Fibroblast of lung (primary cell): ENCODE measurements around the gene CHCHD5.

ENCODE experiments used
- CTCF ChIP-seq, 2 donors: IDR thresholded peaks in 1 of 2; conservative IDR thresholded peaks in 1 of 2; 1 replicate in 1 of 2; 2 replicates in 1 of 2; pipeline ENCODE4 v1.5.1; 2011 to 2012; ENCODE audit warnings: low read length in 2 of 2, control low read depth in 1 of 2, inconsistent platforms in 1 of 2, low read depth in 1 of 2, mild to moderate bottlenecking in 1 of 2
- EZH2 ChIP-seq: IDR thresholded peaks from 2 replicates; pipeline ENCODE4 v1.5.1; 2012; ENCODE audit warnings: low read length, control low read depth, mild to moderate bottlenecking; ENCODE audit errors: missing control alignments

- TF ChIP-seq CTCF (conservative IDR thresholded peaks at IDR 0.05 in 1 of 2, IDR thresholded peaks at IDR 0.05 in 1 of 2; ENCODE audit: low read depth in 1 of 2, low read length in 2 of 2): no peak
- no peak for TF ChIP-seq EZH2
Measured at GRCh38 chr2:112542123-112542983, 42.1 kb upstream of the CHCHD5 start, which contains the start of gene POLR1B.
